Kasumi-1 (cell line): ENCODE measurements around the gene FAM219A.
"Not testable (repeated sequence)": the region's sequence is repeated elsewhere in the genome, so short reads cannot be mapped to it uniquely, and the experiment has no call there.

Experiments used
- DNase-seq, 2 experiments: peaks; one replicate each; lab custom pipeline; 2025; lab: John Stamatoyannopoulos, UW

FAM219A gene

DNA sequence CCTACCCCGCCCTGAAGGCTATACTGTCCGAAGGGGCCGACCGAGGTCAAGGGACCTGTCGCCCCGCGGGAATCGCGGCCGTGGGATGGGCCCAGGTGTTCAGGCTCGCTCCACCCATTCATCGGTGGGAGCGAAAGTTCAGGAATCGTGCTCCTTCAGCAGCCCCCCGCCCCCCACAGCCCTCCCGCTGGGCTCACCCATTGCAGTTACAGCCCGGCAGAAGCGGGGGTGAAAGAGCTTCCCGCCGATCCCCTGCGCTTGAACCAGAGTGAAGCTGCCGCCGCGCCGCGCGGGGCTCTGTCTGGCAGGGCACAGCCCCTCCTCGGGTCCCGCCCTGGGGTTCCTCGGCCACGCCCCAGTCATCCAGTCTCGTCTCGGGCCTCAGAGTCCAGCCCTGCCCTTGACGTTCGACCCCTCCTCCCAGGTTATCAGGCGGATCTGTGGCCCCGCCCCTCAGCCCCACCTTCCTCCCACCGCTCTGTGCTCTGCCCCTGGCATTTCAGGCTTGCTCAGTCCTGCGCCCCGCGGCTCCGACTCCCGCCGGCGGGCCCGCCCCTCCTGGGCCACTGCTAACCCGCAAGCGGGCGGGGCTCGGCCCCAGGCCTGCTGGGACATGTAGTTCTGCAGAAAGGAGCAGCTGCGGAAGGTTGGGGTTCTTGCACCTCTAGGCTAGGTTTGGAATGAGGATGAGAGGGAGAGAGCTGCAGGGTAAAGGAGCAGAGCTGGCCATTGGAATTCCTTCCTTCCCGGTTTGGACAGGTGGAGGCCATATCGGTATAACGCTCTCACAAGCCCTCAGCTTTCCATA is 81.6 kb downstream of the FAM219A start, which contains the start of gene MYORG:
Gene MYORG (minus strand): TSS at position 303 of the 808 bp plus-strand sequence. CDS start 3,955 bp downstream, outside the sequence.
- DNase-seq, result peak; percentile 96 to 97

DNA sequence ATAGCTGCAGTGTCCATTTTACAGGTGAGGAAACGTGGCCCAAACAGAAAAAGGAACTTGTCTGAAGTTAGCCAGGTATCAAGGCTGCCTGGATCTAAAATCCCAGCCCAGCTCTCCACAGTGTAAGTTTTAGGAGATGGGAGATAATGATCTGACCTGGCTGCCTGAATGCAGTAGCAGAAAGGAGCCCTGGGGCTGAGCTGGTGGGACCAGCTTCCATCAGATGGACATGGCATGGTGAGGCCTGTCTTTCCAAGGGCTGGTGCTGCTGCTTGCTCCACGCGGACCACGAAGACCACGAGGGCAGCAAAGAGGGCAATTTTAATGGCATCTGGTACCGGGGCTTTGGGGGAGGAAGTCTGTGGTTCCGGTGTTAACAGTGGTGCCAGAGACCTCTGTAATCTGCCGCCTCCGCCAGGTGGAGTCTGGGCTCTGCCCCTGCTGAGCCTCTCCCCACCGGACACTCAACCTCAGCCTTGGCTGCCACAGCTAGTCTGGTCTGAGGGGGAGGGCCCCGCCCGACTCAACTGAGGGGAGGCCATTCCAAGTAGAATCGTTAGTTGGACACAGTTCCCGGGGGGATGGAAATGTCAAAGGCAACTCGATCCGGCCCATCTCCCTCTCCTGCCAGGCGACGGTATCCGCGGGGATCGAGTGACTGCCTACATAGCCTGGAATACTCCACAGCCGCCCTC is 82.3 kb downstream of the FAM219A start:
- DNase-seq, result peak; percentile 13 to 14

DNA sequence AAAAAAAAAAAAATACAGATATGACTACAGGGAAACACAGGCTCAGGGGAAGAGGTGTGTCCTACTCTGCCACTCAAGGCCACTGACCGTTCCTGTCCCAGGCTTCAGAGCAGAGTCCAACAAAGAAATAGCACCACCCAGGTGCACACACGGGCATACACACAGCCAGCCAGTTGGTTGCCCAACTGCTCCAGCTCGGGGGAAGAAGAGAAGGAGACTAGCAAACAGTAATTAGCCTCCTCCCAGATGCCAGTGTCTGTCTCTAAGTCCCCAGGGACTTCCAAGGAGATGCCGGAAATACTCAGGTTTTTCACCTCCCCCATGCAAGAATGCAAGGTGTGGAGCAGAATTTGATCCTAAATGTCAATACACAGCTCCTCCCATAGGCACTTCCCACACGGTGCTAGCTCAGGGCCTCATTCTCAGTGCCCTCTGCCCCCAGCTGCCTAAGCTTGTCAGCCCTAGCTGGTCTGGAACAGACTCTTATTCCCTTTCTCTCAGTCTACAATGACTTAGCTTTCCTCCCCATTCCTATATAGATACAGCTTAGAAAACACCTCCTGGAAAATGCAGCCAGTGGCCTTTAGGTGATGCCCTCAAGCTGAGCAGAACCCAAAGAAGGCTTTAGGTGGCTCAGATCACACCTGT is 83.3 kb downstream of the FAM219A start:
- no peak for DNase-seq

DNA sequence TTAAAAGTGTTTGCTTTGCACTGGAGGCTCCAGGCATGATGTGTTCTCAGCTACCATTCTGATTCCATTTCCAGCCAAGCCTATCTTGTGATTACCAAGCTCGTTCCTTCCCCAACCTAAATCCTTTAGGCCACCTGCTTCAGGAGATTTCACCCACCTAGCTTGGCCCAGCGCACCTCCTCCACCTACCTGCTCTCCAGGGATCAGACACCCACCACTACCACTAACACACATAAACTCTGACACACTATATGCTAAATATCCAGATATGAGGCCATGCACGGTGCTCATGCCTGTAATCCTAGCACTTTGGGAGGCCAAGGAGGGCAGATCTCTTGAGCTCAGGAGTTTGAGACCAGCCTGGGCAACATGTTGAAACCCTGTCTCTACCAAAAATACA is 84.0 kb downstream of the FAM219A start:
- DNase-seq, result no peak

DNA sequence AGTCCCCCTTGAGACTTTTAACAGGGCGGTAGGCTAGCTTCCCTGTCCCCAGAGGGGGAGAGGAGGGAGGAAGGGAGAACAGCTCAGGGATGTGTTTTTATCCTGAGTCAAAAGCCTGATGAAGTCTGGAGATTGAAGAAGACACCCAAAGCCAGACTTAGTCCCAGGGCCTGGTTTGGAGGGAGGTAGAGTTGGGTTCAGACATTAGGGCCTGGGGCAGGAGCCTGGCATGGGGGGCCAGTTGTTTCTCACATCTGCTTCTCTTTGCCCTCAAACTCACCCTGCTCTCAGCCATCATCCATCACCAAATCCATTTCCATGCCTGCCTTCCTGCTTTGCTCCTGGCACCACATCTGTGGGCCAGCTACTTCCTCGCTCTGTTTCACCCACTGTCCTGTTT is 84.6 kb downstream of the FAM219A start:
- DNase-seq, result no peak

DNA sequence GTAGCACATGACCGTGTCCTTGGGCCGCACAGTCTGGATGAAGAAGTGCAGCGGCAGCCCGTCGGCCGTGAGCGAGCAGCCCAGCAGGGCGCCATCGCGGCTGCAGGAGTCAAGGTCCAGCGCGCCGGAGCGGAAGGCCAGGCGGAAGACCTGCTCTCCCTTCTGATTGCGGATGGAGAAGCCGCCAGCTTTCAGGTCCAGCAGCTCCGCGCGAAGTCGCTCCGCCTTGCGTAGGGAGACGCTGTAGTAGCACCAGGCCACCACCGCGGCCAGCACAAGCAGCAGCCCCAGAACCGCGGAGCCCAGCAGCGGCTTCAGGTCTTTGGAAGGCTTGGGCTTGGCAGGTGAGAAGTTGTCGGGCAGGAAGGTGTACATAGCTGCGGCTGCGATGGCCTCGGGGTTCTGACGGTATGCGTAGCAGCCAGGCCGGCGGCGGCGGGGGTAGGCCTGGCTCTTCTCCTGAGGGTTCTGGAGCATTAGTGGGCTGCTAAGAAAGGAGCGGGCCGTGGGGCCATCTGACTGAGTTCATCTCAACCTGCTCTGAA is 85.8 kb downstream of the FAM219A start:
- no peak for DNase-seq

DNA sequence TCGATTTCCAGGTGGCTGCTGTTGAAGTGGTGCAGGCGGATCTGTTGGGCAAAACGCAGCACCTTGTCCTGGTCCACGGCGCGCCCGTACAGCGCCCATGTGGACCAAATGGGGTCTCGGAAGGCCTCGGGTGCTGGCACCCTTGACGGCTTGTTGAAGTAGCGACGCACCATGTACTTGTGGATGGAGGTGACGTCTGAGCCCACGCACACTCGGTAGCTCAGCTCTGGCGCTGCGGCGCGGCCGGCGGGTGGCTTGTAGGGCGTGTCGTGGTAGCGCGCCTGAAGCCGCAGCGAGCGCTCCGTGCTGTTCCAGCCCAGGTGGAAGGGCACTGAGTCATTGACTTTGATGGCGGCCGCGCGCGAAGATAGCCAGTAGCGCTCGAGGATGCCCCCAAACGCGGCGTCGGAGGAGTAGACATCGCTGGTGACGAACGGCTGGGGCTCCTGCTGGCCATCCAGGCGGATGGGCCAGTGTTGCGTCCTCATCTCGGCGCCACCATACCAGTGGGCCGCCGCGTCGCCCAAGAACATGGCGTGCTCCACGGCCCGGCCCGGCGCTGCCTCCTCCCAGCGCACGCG is 86.4 kb downstream of the FAM219A start:
- no peak for DNase-seq

DNA sequence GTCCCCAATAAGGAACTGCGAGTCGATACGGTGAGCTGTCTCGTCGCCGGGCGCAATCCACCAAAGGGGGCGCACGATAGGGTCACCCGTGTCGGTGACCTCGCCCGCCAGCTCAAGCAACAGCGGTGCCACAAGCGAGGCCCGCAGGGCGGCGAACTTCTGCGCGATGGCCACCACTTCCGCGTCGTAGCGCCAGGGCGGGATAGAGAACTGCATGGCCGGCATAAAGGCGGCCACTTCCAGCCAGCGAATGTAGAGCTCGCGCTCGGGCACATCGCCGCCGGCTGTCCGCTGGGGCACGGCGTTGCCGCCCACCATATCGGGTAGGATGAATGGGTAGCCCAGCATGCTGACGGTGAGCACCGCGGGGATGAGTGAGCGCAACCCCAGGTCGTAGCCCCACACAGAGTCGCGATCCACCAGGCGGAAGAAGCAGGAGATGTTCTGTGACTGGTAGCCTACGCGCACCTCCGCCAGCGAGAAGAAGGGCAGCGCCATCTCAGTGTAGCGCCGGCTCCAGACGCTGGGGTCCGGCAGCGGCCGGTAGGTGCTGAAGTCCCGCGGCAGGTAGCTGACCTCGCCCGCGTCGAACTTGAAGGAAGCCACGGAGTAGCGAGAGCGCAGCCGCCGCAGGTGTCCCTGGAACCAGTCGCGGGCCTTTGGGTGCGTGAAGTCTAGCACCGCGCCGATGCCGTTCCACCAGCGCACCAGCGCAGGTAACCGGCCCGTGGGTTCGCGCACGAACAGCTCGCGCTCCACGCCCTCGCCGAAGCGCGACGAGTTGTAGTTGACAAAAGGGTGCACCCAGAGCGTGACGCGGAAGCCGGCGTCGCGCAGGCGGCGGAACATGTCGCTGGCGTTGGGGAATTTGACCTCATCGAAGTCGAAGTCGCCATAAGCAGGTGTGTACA is 87.1 kb downstream of the FAM219A start:
- DNase-seq, result no peak

DNA sequence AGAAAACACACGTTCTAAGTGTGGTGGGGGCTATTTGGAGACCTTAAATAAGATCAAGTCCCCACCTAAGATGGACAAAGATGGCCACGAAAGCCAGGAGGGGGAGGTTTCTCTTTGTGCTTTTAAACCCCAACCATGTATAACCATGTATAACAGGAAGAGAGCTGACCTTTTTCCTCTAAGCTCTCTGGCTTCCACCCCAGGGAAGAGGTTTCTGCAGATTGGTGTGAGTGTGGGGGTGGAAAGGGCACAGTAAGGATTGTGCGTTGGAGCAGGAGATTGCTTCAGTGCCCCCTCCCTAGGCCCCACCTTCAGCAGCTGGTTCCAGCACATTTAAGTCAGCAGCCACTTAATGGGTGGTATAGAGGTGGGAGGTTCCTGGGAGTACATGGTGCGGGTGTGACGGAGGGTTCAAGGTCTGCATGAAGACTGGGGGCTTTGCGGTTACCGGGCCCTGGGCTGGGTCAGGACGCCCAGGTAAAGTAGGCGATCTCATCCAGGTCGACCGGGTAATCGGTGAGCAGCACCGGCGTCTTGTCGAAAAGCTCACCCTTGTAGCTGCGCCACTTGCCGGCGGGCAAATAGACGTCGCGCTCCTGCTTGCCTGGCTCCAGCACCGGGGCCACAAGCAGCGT is 87.9 kb downstream of the FAM219A start:
- no peak for DNase-seq

DNA sequence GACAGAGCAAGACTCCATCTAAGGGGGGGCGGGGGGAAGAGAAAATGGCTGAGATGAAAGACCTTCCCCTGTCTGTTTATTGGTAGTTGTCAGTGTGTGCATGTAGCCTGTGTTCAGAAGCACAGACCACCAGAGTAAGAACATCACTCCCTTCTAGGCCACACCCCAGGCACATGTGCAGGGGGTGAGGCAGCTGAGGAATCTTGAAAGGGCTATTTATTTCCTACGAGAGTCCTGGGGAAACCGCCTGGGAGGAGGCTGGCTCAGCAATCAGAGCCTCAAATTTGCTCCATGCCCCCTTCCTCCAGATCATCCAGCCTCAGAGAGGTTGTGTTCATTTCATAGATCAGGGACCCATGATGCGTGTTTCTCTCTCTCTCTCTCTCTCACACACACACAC is 88.7 kb downstream of the FAM219A start:
- DNase-seq, result no peak

DNA sequence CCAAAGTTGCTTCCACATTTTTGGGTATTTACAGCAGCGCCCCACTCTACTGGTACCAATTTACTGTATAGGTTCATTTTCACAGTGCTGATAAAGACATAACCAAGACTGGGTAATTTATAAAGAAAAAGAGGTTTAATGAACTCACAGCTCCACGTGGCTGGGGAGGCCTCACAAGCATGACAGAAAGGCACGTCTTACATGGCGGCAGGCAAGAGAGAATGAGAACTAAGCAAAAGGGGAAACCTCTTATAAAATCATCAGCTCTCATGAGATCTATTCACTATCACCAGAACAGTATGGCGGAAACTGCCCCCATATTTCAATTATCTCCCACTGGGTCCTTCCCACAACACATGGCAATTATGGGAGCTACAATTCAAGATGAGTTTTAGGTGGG is 89.6 kb downstream of the FAM219A start:
- DNase-seq, result not testable (repeated sequence)

DNA sequence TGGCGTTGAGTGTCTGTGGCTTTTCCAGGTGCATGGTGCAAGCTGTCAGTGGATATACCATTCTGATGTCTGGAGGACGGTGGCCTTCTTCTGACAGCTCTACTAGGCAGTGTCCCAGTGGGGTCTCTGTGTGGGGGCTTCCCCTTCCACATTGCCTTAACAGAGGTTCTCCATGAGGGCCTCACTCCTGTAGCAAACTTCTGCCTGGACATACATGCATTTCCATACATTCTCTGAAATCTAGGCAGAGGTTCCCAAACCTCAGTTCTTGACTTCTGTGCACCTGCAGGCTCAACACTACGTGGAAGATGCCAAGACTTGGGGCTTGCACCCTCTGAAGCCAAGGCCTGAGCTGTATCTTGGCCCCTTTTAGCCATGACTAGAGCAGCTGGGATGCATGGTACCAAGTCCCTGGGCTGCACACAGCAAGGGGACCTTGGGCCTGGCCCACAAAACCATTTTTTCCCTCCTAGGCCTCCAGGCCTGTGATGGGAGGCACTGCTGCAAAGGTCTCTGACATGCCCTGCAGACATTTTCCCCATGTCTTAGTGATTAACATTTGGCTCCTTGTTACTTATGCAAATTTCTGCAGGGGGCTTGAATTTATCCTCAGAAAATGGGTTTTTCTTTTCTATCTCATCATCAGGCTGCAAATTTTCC is 90.5 kb downstream of the FAM219A start:
- not testable (repeated sequence) for DNase-seq

DNA sequence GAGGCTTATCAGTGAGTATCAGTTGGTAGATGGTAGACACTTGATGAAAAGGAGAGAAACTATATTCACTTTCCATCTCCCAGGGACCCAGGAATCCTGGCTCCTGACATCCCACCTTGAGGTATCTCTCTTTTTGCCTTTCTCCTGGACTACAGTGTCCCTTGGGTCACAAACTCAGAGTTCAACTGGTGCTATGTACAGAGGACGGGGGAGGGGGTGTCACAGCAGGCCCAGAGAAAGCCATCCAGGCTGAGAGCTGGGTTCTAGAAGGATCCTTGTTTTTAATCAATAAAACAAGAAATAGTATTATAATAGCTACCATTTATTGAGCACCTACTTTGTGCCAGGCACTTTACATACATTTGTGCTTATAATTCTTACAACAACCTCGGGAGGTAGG is 92.0 kb downstream of the FAM219A start:
- DNase-seq, result no peak

DNA sequence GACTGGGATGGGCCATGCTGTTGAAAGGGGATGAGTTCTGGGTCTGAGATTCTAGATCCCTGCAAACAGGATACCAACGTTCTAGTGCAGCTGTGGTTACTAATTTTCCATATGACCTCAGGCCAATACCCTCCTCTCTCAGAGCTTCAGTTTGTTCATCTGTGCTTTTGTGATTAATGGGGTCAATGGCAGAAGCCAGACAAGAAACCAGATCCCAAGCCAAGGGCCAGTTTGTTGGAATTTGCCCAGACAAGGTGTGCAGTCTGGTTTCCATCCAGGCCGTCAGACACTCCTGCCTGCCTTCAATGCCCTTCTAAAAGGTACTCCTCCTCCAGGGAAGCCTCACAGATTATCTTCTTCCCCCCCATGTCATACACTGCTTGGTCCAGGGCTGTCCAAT is 93.1 kb downstream of the FAM219A start:
- no peak for DNase-seq

DNA sequence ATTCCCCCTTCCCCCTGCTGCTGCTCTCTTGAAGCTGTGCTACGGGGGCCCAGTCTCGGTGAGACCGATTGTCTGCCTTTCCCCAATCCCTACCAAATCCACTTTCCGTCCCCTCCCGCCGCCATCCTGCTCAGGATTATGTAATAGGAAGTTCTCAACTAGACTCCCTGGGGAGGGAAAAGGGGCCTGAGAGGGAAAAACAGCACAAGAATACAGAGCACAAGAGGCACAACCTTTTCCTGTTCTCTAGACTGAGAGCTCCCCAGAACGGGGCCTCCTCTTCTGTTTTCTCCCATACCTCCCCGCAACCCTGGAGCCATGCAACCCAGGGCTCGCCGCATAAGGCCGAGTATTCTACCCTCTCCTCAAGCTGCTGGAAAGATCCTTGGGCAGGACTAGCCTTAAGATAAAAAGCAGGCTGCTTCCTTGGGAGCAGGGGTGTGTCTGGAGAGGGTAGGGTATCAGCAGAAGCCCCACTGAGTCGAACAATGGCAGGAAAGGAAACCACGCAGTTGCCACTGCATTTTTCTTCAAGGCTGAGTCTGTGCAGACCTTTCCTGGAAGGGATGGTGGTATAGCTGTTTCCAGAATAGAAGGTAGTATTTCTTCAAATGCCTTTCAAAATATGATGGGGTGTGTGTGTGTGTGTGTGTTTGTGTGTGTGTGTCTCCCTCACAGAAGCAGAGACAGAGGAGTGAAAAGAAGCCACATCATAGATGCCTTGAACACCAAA is 94.6 kb downstream of the FAM219A start:
- DNase-seq, result peak; percentile 43 to 44

DNA sequence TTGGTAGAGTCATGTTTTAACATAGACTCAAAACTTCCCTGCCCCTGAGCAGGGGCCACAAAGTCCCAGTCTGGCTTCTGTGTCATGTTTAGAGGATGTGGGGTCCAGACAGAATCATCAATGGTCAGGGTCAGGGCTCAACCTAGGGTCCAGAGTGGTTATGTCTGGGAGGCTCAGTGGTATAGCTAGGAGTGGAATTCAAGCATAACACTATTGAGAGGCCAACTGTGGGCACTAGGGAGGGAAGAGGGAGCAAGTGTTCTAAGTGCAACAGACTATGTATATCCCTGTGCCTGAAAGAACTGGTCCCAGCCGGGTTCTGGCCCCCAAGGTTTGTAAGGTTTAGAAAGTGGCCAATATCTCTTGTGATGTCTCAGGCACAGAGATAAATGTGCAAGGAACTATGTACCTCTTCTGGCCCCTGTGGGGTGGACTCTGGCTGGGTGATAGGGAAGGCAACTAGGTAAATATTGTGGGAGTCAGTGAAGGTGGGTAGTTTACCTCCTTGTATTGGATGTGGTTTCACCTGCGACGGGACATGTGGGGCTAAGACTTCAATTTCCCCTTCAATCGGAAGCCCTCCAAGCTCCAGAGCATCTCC is 95.7 kb downstream of the FAM219A start:
- DNase-seq, result no peak

DNA sequence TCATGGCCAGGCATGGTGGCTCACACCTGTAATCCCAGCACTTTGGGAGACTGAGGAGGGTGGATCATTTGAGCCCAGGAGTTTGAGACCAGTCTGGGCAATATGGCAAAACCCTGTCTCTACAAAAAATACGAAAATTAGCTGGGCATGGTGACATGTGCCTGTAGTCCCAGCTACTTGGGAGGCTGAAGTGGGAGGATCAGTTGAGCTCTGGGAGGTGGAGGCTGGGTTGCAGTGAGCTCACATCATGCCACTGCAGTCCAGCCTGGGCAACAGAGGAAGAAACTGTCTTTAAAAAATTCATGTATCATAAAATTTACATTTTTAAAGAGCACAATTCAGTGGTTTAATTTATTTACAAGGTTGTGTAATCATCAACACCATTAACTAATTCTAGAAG is 105.4 kb downstream of the FAM219A start:
- not testable (repeated sequence) for DNase-seq

DNA sequence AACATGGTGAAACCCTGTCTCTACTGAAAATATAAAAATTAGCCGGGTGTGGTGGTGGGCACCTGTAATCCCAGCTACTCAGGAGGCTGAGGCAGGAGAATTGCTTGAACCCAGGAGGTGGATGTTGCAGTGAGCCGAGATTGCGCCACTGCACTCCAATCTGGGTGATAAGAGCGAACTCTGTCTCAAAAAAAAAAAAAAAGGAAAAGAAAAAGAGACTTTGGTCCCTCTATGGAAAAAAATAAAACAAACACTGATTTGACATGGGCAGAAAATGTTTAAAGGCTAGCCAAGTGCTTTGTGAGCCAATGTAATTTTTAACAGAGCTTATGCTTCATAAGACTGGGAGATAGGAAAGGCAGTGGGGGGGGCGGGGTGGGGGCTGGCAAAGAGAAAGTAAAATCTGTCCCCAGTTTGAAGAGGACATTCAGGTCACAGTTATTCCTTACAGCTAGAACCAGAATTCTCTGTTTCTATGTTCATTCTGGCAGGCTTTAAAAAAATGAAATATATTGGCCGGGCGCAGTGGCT is 106.2 kb downstream of the FAM219A start:
- not testable (repeated sequence) for DNase-seq

DNA sequence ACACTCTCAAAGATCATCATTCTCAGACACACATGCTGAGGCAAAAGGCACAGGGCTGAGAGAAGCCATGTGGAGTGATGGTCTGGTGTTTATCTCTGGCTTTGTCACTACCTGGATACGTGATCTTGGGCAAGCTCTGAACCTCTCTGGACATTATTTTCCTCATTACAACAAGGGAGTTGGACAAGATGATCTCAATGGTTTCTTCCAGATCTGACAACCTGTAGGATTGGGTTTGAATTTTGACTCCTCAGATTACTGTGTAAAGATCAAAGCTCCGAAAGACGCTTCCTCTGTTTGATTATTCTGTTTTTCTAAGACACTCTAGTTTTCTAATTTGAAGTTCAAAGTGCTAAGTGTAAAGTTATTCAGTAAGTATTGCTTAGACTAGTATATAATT is 109.0 kb downstream of the FAM219A start:
- no peak for DNase-seq
